ENCODE results near the gene HOXC12. TPM values are rescaled to one million over a fixed set of nuclear protein-coding genes. Genes with fewer than 3 reads are reported as not detected.

The HOXC12 gene
- total RNA-seq, 1 donor from 2014 or later, result not detected

DNA sequence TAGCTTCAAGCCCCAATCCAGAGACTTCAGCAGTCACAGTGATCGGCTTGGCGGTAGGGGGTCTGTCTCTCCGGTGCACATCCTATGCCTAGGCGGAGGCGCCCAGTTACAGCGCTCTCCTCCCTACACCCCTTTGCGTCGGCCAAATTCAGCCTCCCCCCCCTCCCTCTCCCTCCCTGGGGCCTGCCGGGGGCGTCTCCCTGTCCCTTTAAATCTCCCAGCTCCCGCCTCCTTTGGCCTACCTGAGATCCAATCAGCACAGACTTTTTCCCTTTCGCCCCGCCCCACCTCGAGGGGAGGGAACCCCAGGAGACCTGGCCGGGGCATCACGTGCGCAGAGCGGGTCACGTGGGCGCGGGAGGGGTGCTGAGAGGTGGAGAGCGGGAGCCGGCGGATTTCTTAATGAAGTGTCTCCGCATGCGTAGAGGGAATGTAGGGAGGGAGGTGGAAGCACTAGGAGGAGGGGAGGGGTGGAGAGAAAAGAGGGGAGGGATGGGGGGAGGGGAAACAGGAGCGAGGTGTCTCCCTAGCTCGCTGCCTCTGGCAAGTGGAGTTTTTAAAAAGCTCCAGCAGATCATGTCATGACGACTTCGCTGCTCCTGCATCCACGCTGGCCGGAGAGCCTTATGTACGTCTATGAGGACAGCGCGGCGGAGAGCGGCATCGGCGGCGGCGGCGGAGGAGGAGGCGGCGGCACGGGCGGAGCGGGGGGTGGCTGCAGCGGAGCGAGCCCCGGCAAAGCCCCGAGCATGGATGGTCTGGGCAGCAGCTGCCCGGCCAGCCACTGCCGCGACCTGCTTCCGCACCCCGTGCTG is 16.2 kb upstream of the HOXC12 start, which contains the start of gene HOXC13:
Gene HOXC13, plus strand, starts transcription at position 506 of the 815 bp plus-strand sequence. Its CDS starts 76 bp downstream, at position 582.
- DNase-seq (ENCODE audit: low spot score, unreplicated experiment), result peak; percentile 41
- Mint-ChIP-seq H3K4me1 (ENCODE audit: low read depth) (no peaks in the 10 kb centered on the region), H3K9me3 (ENCODE audit: low read depth) (no peaks in the 10 kb centered on the region), H3K27ac (no peak within 1 kb of the TSS), H3K36me3 (ENCODE audit: insufficient read depth) (no peaks in the 10 kb centered on the region), H3K27me3 (peaks cover 95% of the 10 kb centered on the region), H3K4me3 (ENCODE audit: low read depth) (no peak within 1 kb of the TSS)
- TF ChIP-seq CTCF (IDR thresholded peaks at IDR 0.05; ENCODE audit: unreplicated experiment), result no peak

GRCh38 chr12:53939141-53940108 is 15.3 kb upstream of the HOXC12 start:
- no peak overlapping the region for H3K4me3 Mint-ChIP-seq (ENCODE audit: low read depth)
- no peak for TF ChIP-seq CTCF (IDR thresholded peaks at IDR 0.05; ENCODE audit: unreplicated experiment)

GRCh38 chr12:53940443-53941014 is 14.2 kb upstream of the HOXC12 start:
- Mint-ChIP-seq H3K36me3 (ENCODE audit: insufficient read depth) (no peaks in the 10 kb centered on the region), H3K4me3 (ENCODE audit: low read depth) (no peak overlapping the region), H3K27me3 (peaks cover 95% of the 10 kb centered on the region), H3K4me1 (ENCODE audit: low read depth) (no peaks in the 10 kb centered on the region), H3K9me3 (ENCODE audit: low read depth) (no peaks in the 10 kb centered on the region), H3K27ac (no peak overlapping the region)
- no peak for DNase-seq (ENCODE audit: low spot score, unreplicated experiment)
- no peak for TF ChIP-seq CTCF (IDR thresholded peaks at IDR 0.05; ENCODE audit: unreplicated experiment)

More at GRCh38 chr12:53939141-53940108, 15.3 kb upstream of the HOXC12 start:
- no peaks in the 10 kb centered on the region for H3K4me1 Mint-ChIP-seq (ENCODE audit: low read depth)
- H3K27me3 Mint-ChIP-seq, result peaks cover 95% of the 10 kb centered on the region
- DNase-seq (ENCODE audit: low spot score, unreplicated experiment), result peak; percentile 36
- H3K27ac Mint-ChIP-seq, result no peak overlapping the region
- H3K9me3 Mint-ChIP-seq (ENCODE audit: low read depth), result no peaks in the 10 kb centered on the region
- no peaks in the 10 kb centered on the region for H3K36me3 Mint-ChIP-seq (ENCODE audit: insufficient read depth)

DNA sequence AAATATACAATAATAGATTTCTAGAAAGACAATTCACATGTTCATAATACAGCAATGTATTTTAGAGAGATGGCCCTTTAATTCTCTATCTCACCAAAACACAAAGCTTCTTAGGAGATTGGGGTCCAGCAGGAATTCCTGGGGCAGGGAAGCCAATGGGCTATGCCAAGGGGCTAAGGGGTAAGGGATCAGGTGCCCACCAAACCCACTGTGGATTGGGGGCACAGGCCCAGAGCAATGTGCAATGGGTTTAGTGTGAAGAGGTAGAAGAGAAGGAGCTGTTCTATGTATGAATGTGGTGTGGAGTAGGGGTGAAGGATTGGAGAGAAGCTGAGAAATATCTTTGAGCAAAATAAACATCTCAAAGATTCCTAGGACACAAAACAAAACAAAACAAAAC is 13.5 kb upstream of the HOXC12 start:
- peaks cover 95% of the 10 kb centered on the region for H3K27me3 Mint-ChIP-seq
- H3K9me3 Mint-ChIP-seq (ENCODE audit: low read depth), result no peaks in the 10 kb centered on the region
- no peak for TF ChIP-seq CTCF (IDR thresholded peaks at IDR 0.05; ENCODE audit: unreplicated experiment)
- H3K4me1 Mint-ChIP-seq (ENCODE audit: low read depth), result no peaks in the 10 kb centered on the region
- DNase-seq (ENCODE audit: low spot score, unreplicated experiment), result no peak
- no peak overlapping the region for H3K27ac Mint-ChIP-seq
- no peaks in the 10 kb centered on the region for H3K36me3 Mint-ChIP-seq (ENCODE audit: insufficient read depth)
- no peak overlapping the region for H3K4me3 Mint-ChIP-seq (ENCODE audit: low read depth)

DNA sequence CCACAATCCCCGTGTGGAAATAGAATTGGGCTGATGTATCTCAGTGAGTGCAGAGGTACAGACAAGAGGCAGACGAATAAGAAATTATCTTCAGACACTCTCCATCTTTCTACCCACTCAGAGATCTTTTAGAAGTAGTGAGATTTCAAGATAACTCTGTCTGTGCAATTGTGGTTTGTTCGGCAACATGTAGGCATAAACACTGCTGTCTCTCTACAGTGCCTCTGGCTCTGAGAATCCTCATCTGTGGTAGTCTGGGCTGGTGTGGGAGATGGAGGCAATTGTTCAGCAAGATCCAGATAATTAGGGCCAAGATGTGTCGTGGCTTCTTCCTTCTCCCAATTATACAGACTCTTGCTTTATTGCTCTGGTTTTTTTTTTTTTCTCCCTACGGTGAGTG is 13.0 kb upstream of the HOXC12 start:
- peaks cover 95% of the 10 kb centered on the region for H3K27me3 Mint-ChIP-seq
- TF ChIP-seq CTCF (IDR thresholded peaks at IDR 0.05; ENCODE audit: unreplicated experiment), result no peak
- H3K9me3 Mint-ChIP-seq (ENCODE audit: low read depth), result no peaks in the 10 kb centered on the region
- no peak for DNase-seq (ENCODE audit: low spot score, unreplicated experiment)
- no peaks in the 10 kb centered on the region for H3K4me1 Mint-ChIP-seq (ENCODE audit: low read depth)
- H3K36me3 Mint-ChIP-seq (ENCODE audit: insufficient read depth), result no peaks in the 10 kb centered on the region
- H3K4me3 Mint-ChIP-seq (ENCODE audit: low read depth), result no peak overlapping the region
- H3K27ac Mint-ChIP-seq, result no peak overlapping the region

Measured in progenitor cell of endocrine pancreas (in vitro differentiated cells).